GM13977 (cell line): ENCODE results near the gene SLFN13.
A peak's percentile ranks its signal among the peaks of the same experiment; 100 is the strongest.
"Not testable (repeated sequence)": the region's sequence is repeated elsewhere in the genome, so short reads cannot be mapped to it uniquely, and the experiment has no call there.

Source experiments
- DNase-seq: peaks from one replicate; pipeline ENCODE4 v3.0.0; 2012; ENCODE audit warnings: low spot score
- in situ Hi-C: fragments of 300-500 bp; cut with MboI; formaldehyde crosslinking; loops from one replicate; pipeline ENCODE4 v1.12.0; 2022; ENCODE audit warnings: low sequenced_read_pairs, low pct_unique_long_range_greater_than_20kb, mixed read lengths, inconsistent platforms; ENCODE audit not compliant: unreplicated experiment
- TF ChIP-seq, protein P1 (sequence below): IDR thresholded peaks from 2 replicates; pipeline ENCODE4 v1.5.1; 2012; ENCODE audit warnings: mild to moderate bottlenecking, control low read depth; ENCODE audit not compliant: insufficient read depth; ENCODE audit errors: extremely low read depth, missing control alignments

Gene SLFN13

DNA sequence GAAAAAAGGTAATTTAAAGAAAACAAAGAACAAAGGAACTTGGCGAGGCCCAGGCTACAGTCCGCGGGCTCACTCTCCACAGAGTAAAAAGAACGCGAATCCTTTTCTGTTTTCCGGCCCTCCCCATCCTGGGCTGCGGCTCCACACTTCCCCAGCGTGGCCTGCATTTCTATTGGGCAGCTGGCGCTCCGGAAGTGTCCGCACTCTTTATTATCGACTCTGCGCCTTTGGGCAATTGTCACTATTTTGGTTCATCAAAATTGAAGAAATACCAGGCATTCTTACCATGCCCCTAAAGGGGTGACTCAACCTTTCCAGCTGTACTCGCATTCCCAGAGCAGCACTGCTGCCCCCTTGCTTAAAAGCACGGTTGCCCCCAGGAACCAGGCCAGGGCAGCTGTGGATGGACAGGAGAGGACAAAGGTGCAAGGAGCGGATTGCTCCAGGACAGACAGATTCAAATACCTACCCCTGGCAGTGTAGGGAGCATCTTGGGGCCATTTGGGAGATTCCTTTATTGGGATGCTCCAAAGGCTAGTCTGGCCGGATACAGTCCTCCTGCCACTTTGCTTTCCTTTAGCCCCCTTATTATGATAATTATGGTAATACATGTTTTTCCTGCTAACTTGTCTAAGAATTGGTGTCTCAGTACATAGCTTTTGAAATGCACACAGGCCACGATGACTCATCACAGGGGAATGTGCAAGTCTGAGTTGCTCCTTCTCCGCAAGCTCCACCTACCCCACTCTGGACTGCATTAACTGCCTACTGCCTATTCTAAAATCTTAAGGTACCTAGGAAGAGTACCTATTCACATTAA lies 15.3 kb downstream of the SLFN13 start:
- TF ChIP-seq, protein P1, sequence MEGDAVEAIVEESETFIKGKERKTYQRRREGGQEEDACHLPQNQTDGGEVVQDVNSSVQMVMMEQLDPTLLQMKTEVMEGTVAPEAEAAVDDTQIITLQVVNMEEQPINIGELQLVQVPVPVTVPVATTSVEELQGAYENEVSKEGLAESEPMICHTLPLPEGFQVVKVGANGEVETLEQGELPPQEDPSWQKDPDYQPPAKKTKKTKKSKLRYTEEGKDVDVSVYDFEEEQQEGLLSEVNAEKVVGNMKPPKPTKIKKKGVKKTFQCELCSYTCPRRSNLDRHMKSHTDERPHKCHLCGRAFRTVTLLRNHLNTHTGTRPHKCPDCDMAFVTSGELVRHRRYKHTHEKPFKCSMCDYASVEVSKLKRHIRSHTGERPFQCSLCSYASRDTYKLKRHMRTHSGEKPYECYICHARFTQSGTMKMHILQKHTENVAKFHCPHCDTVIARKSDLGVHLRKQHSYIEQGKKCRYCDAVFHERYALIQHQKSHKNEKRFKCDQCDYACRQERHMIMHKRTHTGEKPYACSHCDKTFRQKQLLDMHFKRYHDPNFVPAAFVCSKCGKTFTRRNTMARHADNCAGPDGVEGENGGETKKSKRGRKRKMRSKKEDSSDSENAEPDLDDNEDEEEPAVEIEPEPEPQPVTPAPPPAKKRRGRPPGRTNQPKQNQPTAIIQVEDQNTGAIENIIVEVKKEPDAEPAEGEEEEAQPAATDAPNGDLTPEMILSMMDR, result no peak
- in situ Hi-C loops, result no loop called here
- DNase-seq, result peak; percentile 47

DNA sequence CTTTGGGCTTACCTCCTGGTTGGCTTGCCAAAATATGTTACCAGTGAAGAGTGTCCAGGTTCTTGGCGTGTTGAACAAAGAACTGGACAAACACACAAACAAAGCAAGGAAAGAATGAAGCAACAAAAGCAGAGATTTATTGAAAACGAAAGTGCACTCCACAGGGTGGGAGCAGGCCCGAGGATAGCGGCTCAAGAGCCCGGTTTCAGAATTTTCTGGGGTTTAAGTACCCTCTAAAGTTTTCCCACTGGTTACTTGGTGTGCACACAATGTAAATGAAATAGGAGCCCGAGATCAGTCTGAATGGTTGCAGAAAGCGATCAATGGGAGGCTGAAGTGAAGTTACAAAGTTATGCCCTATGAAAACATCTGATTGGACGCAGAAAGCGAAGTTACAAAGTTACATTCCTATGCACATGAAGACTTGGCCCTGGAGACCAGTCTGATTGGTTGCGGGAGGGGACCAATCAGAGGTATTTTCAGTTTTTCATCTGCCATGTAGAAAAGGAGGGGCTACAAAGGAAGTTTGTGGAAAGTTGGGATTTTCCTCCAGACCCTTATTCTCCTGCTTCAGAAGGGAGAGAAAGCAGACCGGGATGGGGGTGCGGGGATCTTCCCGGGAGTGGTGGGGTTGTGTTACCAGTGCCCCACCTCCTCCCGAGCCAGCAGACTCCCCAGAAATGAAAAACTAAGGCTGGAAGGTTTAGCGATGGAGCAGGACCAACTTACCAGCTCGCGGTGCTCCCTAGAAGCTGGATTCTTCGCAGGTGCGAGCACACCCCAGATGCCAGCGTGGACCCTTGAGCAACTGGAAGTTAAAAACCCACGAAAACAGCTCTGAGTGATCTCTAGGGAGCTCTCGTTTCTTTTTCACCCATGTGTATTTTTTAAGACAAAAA lies 16.1 kb downstream of the SLFN13 start, which contains the start of gene SLFN12:
TSS of gene SLFN12 (minus strand) at position 325 of the 899 bp plus-strand sequence. CDS start 9,472 bp downstream, outside the sequence.
- TF ChIP-seq, protein P1, result no peak
- peak; percentile 69 for DNase-seq
- in situ Hi-C loops, result no loop called here

DNA sequence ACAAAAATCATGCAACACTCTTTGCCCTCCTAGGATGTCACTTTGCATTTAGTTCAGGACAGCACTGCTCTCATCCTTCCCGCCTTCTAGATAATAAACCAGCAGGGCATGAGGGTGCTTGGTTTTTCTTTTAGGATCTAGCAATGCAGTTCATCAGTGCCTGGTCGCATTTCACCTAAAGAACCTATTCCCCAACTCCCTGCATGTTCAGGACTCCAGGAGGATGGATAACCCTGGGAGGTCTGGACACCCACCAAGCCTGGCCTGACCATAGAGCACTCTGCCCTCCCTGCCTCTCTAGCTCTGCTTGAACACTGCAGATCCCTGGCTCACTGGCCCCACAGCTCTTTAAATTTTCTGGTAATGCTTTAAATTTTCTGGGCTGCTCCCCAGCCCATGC lies 18.9 kb downstream of the SLFN13 start:
- in situ Hi-C loops, result no loop called here
- no peak for DNase-seq
- TF ChIP-seq, protein P1, result no peak

DNA sequence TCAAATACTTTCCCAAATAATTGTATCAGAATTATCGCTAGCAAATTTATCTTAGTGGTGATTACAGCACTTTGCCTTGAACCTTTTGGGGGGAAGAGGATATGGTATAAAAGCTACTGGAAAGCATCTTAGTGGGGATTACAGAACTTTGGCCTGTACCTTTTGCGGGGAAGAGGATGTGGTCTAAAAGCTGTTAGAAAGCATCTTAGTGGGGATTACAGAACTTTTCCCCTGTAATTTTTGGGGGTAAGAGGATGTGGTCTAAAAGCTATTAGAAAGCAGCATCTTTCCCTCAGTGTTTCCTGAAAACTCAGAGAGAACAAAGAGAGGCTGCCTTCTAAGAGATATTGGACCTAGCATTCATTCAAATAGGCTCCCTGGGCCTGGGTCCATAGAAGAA lies 20.3 kb downstream of the SLFN13 start:
- in situ Hi-C loops, result no loop called here
- DNase-seq, result no peak
- TF ChIP-seq, protein P1, result no peak

DNA sequence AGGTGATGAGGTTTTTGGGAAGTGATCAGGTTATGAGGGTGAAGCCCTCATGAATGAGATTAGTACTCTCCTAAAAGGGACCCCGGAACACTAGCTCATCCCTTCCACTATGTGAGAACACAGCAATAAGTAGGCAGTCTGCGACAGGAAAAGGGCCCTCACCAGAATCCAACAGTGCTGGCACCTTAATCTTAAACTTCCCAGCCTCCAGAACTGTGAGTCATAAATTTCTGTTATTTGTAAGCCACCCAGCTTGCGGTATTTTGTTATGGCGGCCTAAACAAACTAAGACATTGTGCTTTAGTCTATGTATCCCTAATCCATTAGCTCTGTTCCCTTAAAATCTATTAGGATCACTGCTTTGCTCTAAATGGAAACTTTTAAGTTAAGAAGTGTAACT lies 24.8 kb downstream of the SLFN13 start:
- TF ChIP-seq, protein P1, result no peak
- no peak for DNase-seq
- in situ Hi-C loops, result no loop called here

DNA sequence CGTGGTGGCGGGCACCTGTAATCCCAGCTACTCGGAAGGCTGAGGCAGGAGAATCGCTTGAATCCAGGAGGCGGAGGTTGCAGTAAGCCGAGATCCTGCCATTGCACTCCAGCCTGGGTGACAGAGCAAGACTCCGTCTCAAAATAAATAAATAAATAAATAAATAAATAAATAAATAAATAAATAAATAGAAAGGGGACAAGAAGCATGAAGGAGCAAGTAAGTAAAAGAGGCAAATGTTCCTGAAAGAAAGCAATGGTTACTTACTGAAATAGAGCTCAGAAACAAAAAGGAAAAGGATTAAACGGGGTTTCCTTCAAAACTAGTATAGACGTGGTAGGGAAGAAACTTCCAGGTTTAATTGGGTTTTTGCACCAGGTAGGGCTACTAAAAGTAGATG lies 27.5 kb downstream of the SLFN13 start:
- DNase-seq, in situ Hi-C loops: not testable (repeated sequence)

DNA sequence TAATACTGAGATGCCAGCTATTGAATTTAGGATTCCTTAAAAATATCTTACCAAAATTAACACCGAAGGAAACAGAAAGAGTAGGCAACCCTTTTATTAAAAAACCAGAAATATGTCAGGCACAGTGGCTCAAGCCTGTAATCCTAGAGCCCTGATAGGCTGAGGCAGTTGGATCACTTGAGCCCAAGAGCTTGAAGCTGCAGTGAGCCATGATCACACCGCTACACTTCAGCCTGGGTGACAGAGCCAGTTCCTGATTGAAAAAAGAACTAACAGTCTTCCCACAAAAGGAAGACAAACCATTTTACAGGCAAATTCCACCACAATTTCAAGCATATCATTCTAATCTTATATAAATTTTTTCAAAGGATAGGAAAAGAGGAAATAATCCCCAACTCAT lies 31.9 kb downstream of the SLFN13 start:
- in situ Hi-C loops, result no loop called here
- TF ChIP-seq, protein P1, result no peak
- DNase-seq, result no peak

DNA sequence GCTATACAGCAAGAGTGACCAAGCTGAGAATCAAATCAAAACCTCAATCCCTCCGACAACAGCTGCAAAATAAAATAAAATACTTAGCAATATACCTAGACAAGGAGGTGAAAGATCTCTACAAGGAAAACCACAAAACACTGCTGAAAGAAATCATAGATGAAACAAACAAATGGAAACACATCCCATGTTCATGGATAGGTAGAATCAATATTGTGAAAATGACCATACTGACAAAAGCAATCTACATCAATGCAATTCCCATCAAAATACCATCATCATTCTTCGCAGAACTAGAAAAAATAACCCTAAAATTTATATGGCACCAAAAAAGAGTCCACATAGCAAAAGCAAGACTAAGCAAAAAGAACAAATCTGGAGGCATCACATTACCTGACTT lies 33.9 kb downstream of the SLFN13 start:
- in situ Hi-C loops, DNase-seq: not testable (repeated sequence)
